ENCODE measurements around the gene PPP1R14D.

GRCh38 chr15:40770147-40770721, 58.3 kb downstream of the PPP1R14D start:
- TF ChIP-seq CTCF (IDR thresholded peaks at IDR 0.05), result no peak
- no peak for TF ChIP-seq POLR2A (IDR thresholded peaks at IDR 0.05)
- no peak for TF ChIP-seq EP300 (IDR thresholded peaks at IDR 0.05)

Measured in gastroesophageal sphincter (tissue), 3 donors.